OCI-M2 (cell line): Measurements from ENCODE around the gene NRXN3.

ENCODE experiments used
- DNase-seq: peaks from one replicate; lab custom pipeline; 2025; ENCODE audit not compliant: unreplicated experiment; lab: John Stamatoyannopoulos, UW

Gene NRXN3

GRCh38 chr14:78173346-78174035 lies 3.3 kb downstream of the NRXN3 start:
- DNase-seq, result no peak

GRCh38 chr14:78175412-78175811 lies 5.2 kb downstream of the NRXN3 start:
- DNase-seq, result no peak

- DNase-seq, result no peak
Measured at GRCh38 chr14:78178071-78178470, 7.9 kb downstream of the NRXN3 start.

GRCh38 chr14:78178971-78179370 lies 8.8 kb downstream of the NRXN3 start:
- DNase-seq, result no peak

GRCh38 chr14:78181270-78181669 lies 11.1 kb downstream of the NRXN3 start:
- no peak for DNase-seq

GRCh38 chr14:78182722-78183121 lies 12.5 kb downstream of the NRXN3 start:
- no peak for DNase-seq

GRCh38 chr14:78184157-78184556 lies 14.0 kb downstream of the NRXN3 start:
- DNase-seq, result no peak

GRCh38 chr14:78186277-78186676 lies 16.1 kb downstream of the NRXN3 start:
- no peak for DNase-seq

- DNase-seq, result no peak
Measured at GRCh38 chr14:78188882-78189281, 18.7 kb downstream of the NRXN3 start.

GRCh38 chr14:78195431-78195830 lies 25.3 kb downstream of the NRXN3 start:
- no peak for DNase-seq

- DNase-seq, result no peak
Measured at GRCh38 chr14:78196323-78196722, 26.1 kb downstream of the NRXN3 start.

- DNase-seq, result no peak
Measured at GRCh38 chr14:78197051-78197450, 26.9 kb downstream of the NRXN3 start.

- DNase-seq, result no peak
Measured at GRCh38 chr14:78202163-78202562, 32.0 kb downstream of the NRXN3 start.

GRCh38 chr14:78202976-78203375 lies 32.8 kb downstream of the NRXN3 start:
- no peak for DNase-seq

GRCh38 chr14:78207414-78207813 lies 37.2 kb downstream of the NRXN3 start:
- no peak for DNase-seq

GRCh38 chr14:78220273-78220672 lies 50.1 kb downstream of the NRXN3 start:
- no peak for DNase-seq

- no peak for DNase-seq
Measured at GRCh38 chr14:78222746-78223145, 52.6 kb downstream of the NRXN3 start.

GRCh38 chr14:78227248-78228077 lies 57.3 kb downstream of the NRXN3 start:
- DNase-seq, result no peak

- DNase-seq, result no peak
Measured at GRCh38 chr14:78228702-78229327, 58.6 kb downstream of the NRXN3 start.

GRCh38 chr14:78232231-78233000 lies 62.2 kb downstream of the NRXN3 start:
- DNase-seq, result no peak

- DNase-seq, result no peak
Measured at GRCh38 chr14:78238141-78238540, 68.0 kb downstream of the NRXN3 start.
